Smooth muscle cell (in vitro differentiated cells): Measurements from ENCODE around the gene ABCG4. TPM values are rescaled to one million over a fixed set of nuclear protein-coding genes. Genes with fewer than 3 reads are reported as not detected.
"Not testable (repeated sequence)": the region's sequence is repeated elsewhere in the genome, so short reads cannot be mapped to it uniquely, and the experiment has no call there.

Experiments
- DNase-seq: peaks from one replicate; lab custom pipeline; 2025; ENCODE audit not compliant: unreplicated experiment; lab: John Stamatoyannopoulos, UW
- H2AFZ ChIP-seq: fragments of 200-600 bp; sonication (generic); 2 replicates; pipeline ENCODE4 v1.6.0; 2016; ENCODE audit warnings: antibody characterized with exemption, low read depth, mild to moderate bottlenecking
- H3F3A ChIP-seq: fragments of 200-600 bp; sonication (generic); 2 replicates; pipeline ENCODE4 v1.6.0; 2017; ENCODE audit warnings: antibody characterized with exemption, low read depth
- H3K27ac ChIP-seq: fragments of 200-600 bp; sonication (generic); 2 replicates; pipeline ENCODE4 v1.5.1; 2016; ENCODE audit warnings: low read depth, mild to moderate bottlenecking
- H3K27me3 ChIP-seq: fragments of 200-600 bp; sonication (generic); 2 replicates; pipeline ENCODE4 v1.6.1; 2016; ENCODE audit warnings: low read depth, mild to moderate bottlenecking
- H3K36me3 ChIP-seq: fragments of 200-600 bp; sonication (generic); 2 replicates; pipeline ENCODE4 v1.5.1; 2016; ENCODE audit warnings: low read depth
- H3K4me1 ChIP-seq: fragments of 200-600 bp; sonication (generic); 2 replicates; pipeline ENCODE4 v1.5.1; 2016; ENCODE audit warnings: low read depth
- H3K4me2 ChIP-seq: fragments of 200-600 bp; sonication (generic); 2 replicates; pipeline ENCODE4 v1.6.0; 2016; ENCODE audit warnings: mild to moderate bottlenecking
- H3K4me3 ChIP-seq: fragments of 200-600 bp; sonication (generic); 2 replicates; pipeline ENCODE4 v1.5.1; 2016; ENCODE audit warnings: mild to moderate bottlenecking
- H3K79me2 ChIP-seq: fragments of 200-600 bp; sonication (generic); 2 replicates; pipeline ENCODE4 v1.6.0; 2016; ENCODE audit warnings: low read depth, mild to moderate bottlenecking
- H3K9ac ChIP-seq: fragments of 200-600 bp; sonication (generic); 2 replicates; pipeline ENCODE4 v1.6.0; 2016; ENCODE audit warnings: low read depth
- H3K9me3 ChIP-seq: fragments of 200-600 bp; sonication (generic); replicated peaks from 2 replicates; pipeline ENCODE4 v1.5.1; 2016; ENCODE audit warnings: low read depth
- H4K20me1 ChIP-seq: fragments of 200-600 bp; sonication (generic); 2 replicates; pipeline ENCODE4 v1.6.0; 2016; ENCODE audit warnings: low read depth
- CTCF ChIP-seq: fragments of 200-600 bp; sonication (generic); IDR thresholded peaks from 2 replicates; pipeline ENCODE4 v1.5.1; 2017; ENCODE audit warnings: borderline replicate concordance, mild to moderate bottlenecking, antibody characterized with exemption; ENCODE audit not compliant: insufficient read depth, poor library complexity, severe bottlenecking
- WGBS: methylation state at CpG from one replicate; pipeline ENCODE4 v1.1.7; 2016; ENCODE audit warnings: low lambda C conversion rate; 5-methylcytosine and 5-hydroxymethylcytosine counted together
- polyA plus RNA-seq: library from polyadenylated mRNA; unstranded; fragments of >200 nt; fragmentation: Nextera tagmentation; extraction: Ambion mirVana; gene quantifications from 2 replicates; pipeline ENCODE4 v1.2.1, GENCODE V29; 2016
- total RNA-seq: library from RNA; depleted of rRNA; stranded (reverse); fragments of >200 nt; gene quantifications from 2 replicates; pipeline ENCODE4 v1.2.3, GENCODE V29; 2014

ABCG4 gene
- total and polyA plus RNA-seq, 2 experiments from 2014 or later = 0.85 to 2.1 TPM

GRCh38 chr11:119190531-119190930 is 41.7 kb downstream of the ABCG4 start:
- Histone ChIP-seq H3K27ac (no peak overlapping the region), H3K4me3 (no peak overlapping the region), H3K79me2 (no peaks in the 10 kb centered on the region), H3K4me2 (no peak overlapping the region), H4K20me1 (no peaks in the 10 kb centered on the region), H3K4me1 (no peaks in the 10 kb centered on the region), H2AFZ (no peak overlapping the region), H3K9ac (no peak overlapping the region), H3F3A (no peaks in the 10 kb centered on the region), H3K27me3 (no peaks in the 10 kb centered on the region), H3K36me3 (no peaks in the 10 kb centered on the region), H3K9me3 (no peaks in the 10 kb centered on the region)
- no peak for TF ChIP-seq CTCF
- no peak for DNase-seq
- WGBS = 95% methylated on average over 9 of the region's 9 CpGs

- not testable (repeated sequence) for H2AFZ ChIP-seq, H3K27ac ChIP-seq, H3K9ac ChIP-seq, H4K20me1 ChIP-seq, H3F3A ChIP-seq, H3K79me2 ChIP-seq, H3K4me1 ChIP-seq, H3K36me3 ChIP-seq, H3K9me3 ChIP-seq, H3K4me3 ChIP-seq, H3K4me2 ChIP-seq, DNase-seq, H3K27me3 ChIP-seq
- 90% methylated on average over 14 of the region's 14 CpGs for WGBS
These were observed 42.4 kb downstream of the ABCG4 start for GRCh38 chr11:119191265-119191664.

- Histone ChIP-seq H3K79me2 (no peaks in the 10 kb centered on the region), H3K4me3 (no peak overlapping the region), H3K4me2 (no peak overlapping the region), H4K20me1 (no peaks in the 10 kb centered on the region), H3K9ac (no peak overlapping the region), H3F3A (no peaks in the 10 kb centered on the region), H2AFZ (no peak overlapping the region), H3K4me1 (no peaks in the 10 kb centered on the region), H3K9me3 (no peaks in the 10 kb centered on the region), H3K27me3 (no peaks in the 10 kb centered on the region), H3K27ac (no peak overlapping the region), H3K36me3 (no peaks in the 10 kb centered on the region)
- 94% methylated on average over 3 of the region's 3 CpGs for WGBS
- DNase-seq = no peak
- TF ChIP-seq CTCF = no peak
These were observed 43.3 kb downstream of the ABCG4 start for GRCh38 chr11:119192111-119192510.

- Histone ChIP-seq H3K4me2 (no peak overlapping the region), H3F3A (no peaks in the 10 kb centered on the region), H3K27me3 (no peaks in the 10 kb centered on the region), H2AFZ (no peak overlapping the region), H3K36me3 (no peaks in the 10 kb centered on the region), H3K4me3 (no peak overlapping the region), H3K79me2 (no peaks in the 10 kb centered on the region), H3K4me1 (no peaks in the 10 kb centered on the region), H3K9ac (no peak overlapping the region), H3K27ac (no peak overlapping the region), H3K9me3 (no peaks in the 10 kb centered on the region), H4K20me1 (no peaks in the 10 kb centered on the region)
- DNase-seq = no peak
- no peak for TF ChIP-seq CTCF
- 90% methylated on average over 5 of the region's 5 CpGs for WGBS
These were observed 44.1 kb downstream of the ABCG4 start for GRCh38 chr11:119193001-119193400.
